ENCODE measurements around the gene VTI1A. TPM values are rescaled to one million over a fixed set of nuclear protein-coding genes. Genes with fewer than 3 reads are reported as not detected.

The VTI1A gene
- total RNA-seq, 1 experiment from 2014 or later = 22.0 TPM

GRCh38 chr10:112678987-112679386, 232.0 kb downstream of the VTI1A start:
- Histone ChIP-seq H3K9ac (ENCODE audit: extremely low read depth, insufficient read length, low read length) (no peak overlapping the region), H2AFZ (ENCODE audit: low read length) (no peak overlapping the region), H4K8ac (replicated peaks; ENCODE audit: insufficient read length, low read depth, low read length) (no peak overlapping the region), H2BK120ac (ENCODE audit: low read depth, low read length, poor library complexity, severe bottlenecking) (no peak overlapping the region), H3K23ac (ENCODE audit: insufficient read length, low read depth, low read length) (no peak overlapping the region), H3K79me2 (ENCODE audit: insufficient read depth, low read length) (no peaks in the 10 kb centered on the region), H3K27ac (ENCODE audit: insufficient read length, low read depth, low read length) (peak overlapping the region; percentile 76), H4K5ac (ENCODE audit: insufficient read length, low read depth, low read length) (no peak overlapping the region), H3K27me3 (ENCODE audit: insufficient read depth, low read length) (no peaks in the 10 kb centered on the region), H3K14ac (ENCODE audit: insufficient read depth, low read length) (no peak overlapping the region), H3T11ph (ENCODE audit: low read length) (no peak overlapping the region), H3K4me1 (ENCODE audit: insufficient read depth, low read length) (peaks cover 9% of the 10 kb centered on the region; the same call in 1 of the 2 replicates), H3K4ac (ENCODE audit: low read depth, low read length) (no peak overlapping the region), H3K4me2 (ENCODE audit: insufficient read depth, insufficient read length, low read length) (no peak overlapping the region), H3K23me2 (ENCODE audit: insufficient read length, low read depth, low read length, poor library complexity, severe bottlenecking) (no peaks in the 10 kb centered on the region), H2BK5ac (ENCODE audit: insufficient read length, low read length) (no peak overlapping the region), H2AK5ac (ENCODE audit: insufficient read length, low read length) (no peak overlapping the region), H3K18ac (ENCODE audit: insufficient read length, low read depth, low read length) (no peak overlapping the region), H3K79me1 (ENCODE audit: insufficient read depth, low read depth, low read length, poor library complexity, severe bottlenecking) (no peaks in the 10 kb centered on the region), H4K20me1 (ENCODE audit: control insufficient read depth, insufficient read depth, insufficient read length) (no peaks in the 10 kb centered on the region), H4K91ac (ENCODE audit: insufficient read length, low read depth, low read length) (no peak overlapping the region), H2BK12ac (ENCODE audit: insufficient read length, low read depth, low read length) (no peak overlapping the region), H2BK15ac (ENCODE audit: low read depth, low read length) (no peak overlapping the region), H2BK20ac (ENCODE audit: low read depth, low read length, poor library complexity, severe bottlenecking) (no peak overlapping the region), H3K56ac (ENCODE audit: insufficient read length, low read depth, low read length) (no peak overlapping the region), H3K9me3 (ENCODE audit: control insufficient read depth, low read depth, low read length) (no peaks in the 10 kb centered on the region)
- Mint-ChIP-seq H3K27me3 (ENCODE audit: low read depth) (no peaks in the 10 kb centered on the region), H3K4me1 (peaks cover 26 to 31% of the 10 kb centered on the region in 2 experiments), H3K27ac (peak overlapping the region; percentile 20 to 87 (median 59); a peak in 4 of 7 replicates), H3K9me3 (no peaks in the 10 kb centered on the region), H3K36me3 (ENCODE audit: insufficient read depth in 1 of 3, low read depth in 3 of 3) (no peaks in the 10 kb centered on the region), H3K4me3 (no peak overlapping the region)
- no CpG with 5 or more reads among the region's 3 CpGs for WGBS (ENCODE audit: extremely low coverage, insufficient read length, low lambda C conversion rate)
- DNase-seq = no peak
- TF ChIP-seq CTCF (conservative IDR thresholded peaks at IDR 0.05) = no peak

Data from H9 (cell line).